Endothelial cell of umbilical vein (primary cell): ENCODE results near the gene XPOT. TPM values are rescaled to one million over a fixed set of nuclear protein-coding genes. Genes with fewer than 3 reads are reported as not detected.

Experiments
- BruUV-seq: library from RNA; stranded (reverse); fragments of 400-500 nt; replicated peaks from 2 replicates; lab custom pipeline; 2021; lab: Mats Ljungman, UMichigan
- CTCF ChIA-PET: fragments of 300-600, 350-600 bp; sonication (Branson Sonifier 250); formaldehyde crosslinking; loops from one replicate; lab custom pipeline; 2021; ENCODE audit warnings: antibody characterized with exemption, inconsistent platforms; lab: Charles Lee
- POLR2A ChIA-PET: fragments of 300-600, 350-600 bp; sonication (Branson Sonifier 250); formaldehyde crosslinking; loops from one replicate; lab custom pipeline; 2021; ENCODE audit warnings: antibody characterized with exemption, inconsistent platforms; lab: Charles Lee
- DNase-seq: peaks from one replicate; pipeline ENCODE4 v3.0.0-alpha.2; 2011; ENCODE audit warnings: low read depth, low spot score
- FAIRE-seq: peaks from 2 replicates; lab custom pipeline; 2011; peaks lifted over from hg19 to GRCh38; lab: Jason Lieb, UNC
- H2AFZ ChIP-seq: 2 replicates; pipeline ENCODE4 v1.6.0; 2012; ENCODE audit warnings: low read depth, low read length, control low read depth, inconsistent platforms
- H3K27ac ChIP-seq: 2 replicates; pipeline ENCODE4 v1.5.1; 2011; ENCODE audit warnings: low read depth, mild to moderate bottlenecking, control low read depth, low read length, moderate library complexity; ENCODE audit not compliant: insufficient read depth
- H3K27me3 ChIP-seq, 2 experiments: 2 replicates each; pipeline versions ENCODE4 v1.6.0 to v1.6.1; 2011; ENCODE audit warnings: low read length in 2 of 2, mixed read lengths in 1 of 2; ENCODE audit not compliant: control insufficient read depth in 2 of 2, insufficient read depth in 2 of 2
- H3K36me3 ChIP-seq, 2 experiments: 2 replicates in 1 of 2; 3 replicates in 1 of 2; pipeline ENCODE4 v1.5.1; 2011; ENCODE audit warnings: low read length in 2 of 2, mild to moderate bottlenecking in 1 of 2, moderate library complexity in 1 of 2; ENCODE audit not compliant: control insufficient read depth in 2 of 2, insufficient read depth in 2 of 2; ENCODE audit errors: extremely low read depth in 1 of 2
- H3K4me1 ChIP-seq: 3 replicates; pipeline ENCODE4 v1.5.1; 2011; ENCODE audit warnings: mild to moderate bottlenecking, low read length; ENCODE audit not compliant: control insufficient read depth, insufficient read depth; ENCODE audit errors: extremely low read depth
- H3K4me2 ChIP-seq: 2 replicates; pipeline ENCODE4 v1.6.1; 2011; ENCODE audit warnings: low read length, control low read depth, mixed read lengths; ENCODE audit not compliant: insufficient read depth
- H3K4me3 ChIP-seq, 3 experiments: fragments of 200-600 bp in 1 of 3; sonication (generic), shearing (Covaris generic) in 1 of 3; replicated peaks in 1 of 3; 2 replicates each; pipeline ENCODE4 v1.5.1; 2011 to 2016; ENCODE audit warnings: control low read depth in 3 of 3, low read length in 3 of 3, mild to moderate bottlenecking in 2 of 3, inconsistent platforms in 1 of 3, low read depth in 1 of 3, moderate library complexity in 1 of 3; ENCODE audit not compliant: insufficient read depth in 1 of 3
- H3K79me2 ChIP-seq: 2 replicates; pipeline ENCODE4 v1.6.0; 2012; ENCODE audit warnings: low read length, inconsistent platforms; ENCODE audit not compliant: control insufficient read depth, insufficient read depth
- H3K9ac ChIP-seq: replicated peaks from 2 replicates; pipeline ENCODE3; 2011; ENCODE audit warnings: low read length, control low read depth; ENCODE audit not compliant: insufficient read depth; ENCODE audit errors: extremely low read depth
- H3K9me1 ChIP-seq: replicated peaks from 3 replicates; pipeline ENCODE4 v1.6.0; 2011; ENCODE audit warnings: mild to moderate bottlenecking, low read length; ENCODE audit not compliant: control insufficient read depth, insufficient read depth; ENCODE audit errors: extremely low read depth
- H3K9me3 ChIP-seq: replicated peaks from 2 replicates; pipeline ENCODE4 v1.5.1; 2012; ENCODE audit warnings: low read length, inconsistent platforms; ENCODE audit not compliant: control insufficient read depth, insufficient read depth
- H4K20me1 ChIP-seq: replicated peaks from 2 replicates; pipeline ENCODE3; 2011; ENCODE audit warnings: mild to moderate bottlenecking, low read length; ENCODE audit not compliant: control insufficient read depth, insufficient read depth; ENCODE audit errors: extremely low read depth
- CTCF ChIP-seq, 2 donors: IDR thresholded peaks; 1 replicate in 1 of 2; 2 replicates in 1 of 2; pipeline ENCODE4 v1.5.1; 2011; ENCODE audit warnings: low read length in 2 of 2, mild to moderate bottlenecking in 2 of 2, moderate library complexity in 2 of 2, control low read depth in 1 of 2, inconsistent platforms in 1 of 2, low read depth in 1 of 2; ENCODE audit not compliant: insufficient read depth in 1 of 2; ENCODE audit errors: extremely low read depth in 1 of 2
- EZH2 ChIP-seq: IDR thresholded peaks from 2 replicates; pipeline ENCODE4 v1.6.1; 2012; ENCODE audit warnings: borderline replicate concordance, low read depth, mild to moderate bottlenecking, moderate library complexity, low read length, inconsistent platforms; ENCODE audit not compliant: severe bottlenecking
- FOS ChIP-seq: IDR thresholded peaks from 2 replicates; pipeline ENCODE4 v1.6.1; 2011; ENCODE audit warnings: mild to moderate bottlenecking, low read length, moderate library complexity, borderline replicate concordance; ENCODE audit not compliant: insufficient read depth
- GATA2 ChIP-seq: IDR thresholded peaks from 2 replicates; pipeline ENCODE4 v1.7.0; 2011; ENCODE audit warnings: low read depth, mild to moderate bottlenecking, moderate library complexity, mixed read lengths, low read length; ENCODE audit not compliant: insufficient read length, insufficient read depth
- JUN ChIP-seq: IDR thresholded peaks from 2 replicates; pipeline ENCODE4 v1.6.1; 2011; ENCODE audit warnings: borderline replicate concordance, low read depth; ENCODE audit not compliant: insufficient read length, insufficient read depth
- MAX ChIP-seq: IDR thresholded peaks from 2 replicates; pipeline ENCODE4 v1.6.1; 2011; ENCODE audit not compliant: insufficient read depth, insufficient read length
- MYC ChIP-seq: IDR thresholded peaks from one replicate; pipeline ENCODE4 v1.6.1; 2011; ENCODE audit warnings: mild to moderate bottlenecking, low read depth, low read length
- POLR2A ChIP-seq: IDR thresholded peaks from 2 replicates; pipeline ENCODE4 v1.6.1; 2012; ENCODE audit warnings: low read depth, mild to moderate bottlenecking, control low read depth, low read length
- POLR2AphosphoS5 ChIP-seq: IDR thresholded peaks from 2 replicates; pipeline ENCODE4 v1.6.1; 2012; ENCODE audit warnings: low read depth, mild to moderate bottlenecking, control low read depth, low read length, moderate library complexity; ENCODE audit not compliant: insufficient read depth
- dilution Hi-C: fragments of 300-500 bp; cut with MboI; formaldehyde crosslinking; loops from one replicate; pipeline ENCODE4 v1.15.0; 2019; ENCODE audit warnings: low sequenced_read_pairs; ENCODE audit not compliant: extremely low pct_ligation_motif_present
- intact Hi-C: fragments of 100-400 bp; cut with micrococcal nuclease; formaldehyde crosslinking; loops from one replicate; pipeline ENCODE4 v1.10.0; 2022
- polyA plus RNA-seq, 4 experiments: library from polyadenylated mRNA; depleted of rRNA in 3 of 4; stranded (reverse) in 3 of 4; unstranded in 1 of 4; fragments of >200 nt; gene quantifications; 2 replicates each; pipeline versions ENCODE4 v1.2.1 to v1.2.3, GENCODE V29; 2011 to 2012; ENCODE audit warnings: missing spikeins in 1 of 4
- total RNA-seq: library from RNA; stranded (reverse); gene quantifications from 2 replicates; pipeline ENCODE4 v1.2.3, GENCODE V29; 2021

The XPOT gene
- total and polyA plus RNA-seq, 2 donors (not counting 3 experiments of a cell fraction or from before 2014, with no cell fraction given) = 21.9 to 88.9 TPM

- POLR2A ChIA-PET = no interaction called here
- Histone ChIP-seq H3K9me3 (no peaks in the 10 kb centered on the region), H3K9ac (no peak overlapping the region), H3K9me1 (no peaks in the 10 kb centered on the region), H2AFZ (no peak overlapping the region), H3K4me2 (no peak overlapping the region), H3K4me1 (no peaks in the 10 kb centered on the region), H3K27me3 (no peaks in the 10 kb centered on the region), H3K36me3 (peaks cover 34 to 40% of the 10 kb centered on the region in 2 experiments), H3K4me3 (no peak overlapping the region), H3K27ac (no peak overlapping the region), H3K79me2 (no peaks in the 10 kb centered on the region), H4K20me1 (no peaks in the 10 kb centered on the region)
- no TSS peak for BruUV-seq
- TF ChIP-seq POLR2AphosphoS5 (no peak), CTCF (IDR thresholded peaks at IDR 0.05; ENCODE audit: extremely low read depth in 1 of 2, insufficient read depth in 1 of 2, low read depth in 1 of 2, low read length in 2 of 2) (no peak), JUN (no peak), POLR2A (no peak), GATA2 (no peak), FOS (no peak), MYC (no peak), MAX (no peak), EZH2 (no peak)
- dilution Hi-C loops (no loop called here), intact Hi-C loops (no loop called here)
- no peak for FAIRE-seq
- CTCF ChIA-PET = interaction anchor here (1.7 kb wide), 1 partner anchor 9 kb away, joined by 5 read pairs; no protein-coding TSS in a partner anchor
- DNase-seq = no peak
Observed at GRCh38 chr12:64431791-64432190, 27.6 kb downstream of the XPOT start.
